Astrocyte of the spinal cord (primary cell): ENCODE measurements around the gene REXO4.
A peak's percentile ranks its signal among the peaks of the same experiment; 100 is the strongest.
"Not testable (repeated sequence)": the region's sequence is repeated elsewhere in the genome, so short reads cannot be mapped to it uniquely, and the experiment has no call there.

ENCODE experiments used
- DNase-seq: peaks from one replicate; pipeline ENCODE4 v3.0.0; 2011; ENCODE audit warnings: low read depth, low spot score
- H3K4me3 ChIP-seq: 2 replicates; pipeline ENCODE4 v1.5.1; 2011; ENCODE audit warnings: low read depth, mild to moderate bottlenecking, low read length, moderate library complexity
- CTCF ChIP-seq: IDR thresholded peaks from 2 replicates; pipeline ENCODE4 v1.5.1; 2012; ENCODE audit warnings: low read depth, mild to moderate bottlenecking, low read length, inconsistent platforms
- in situ Hi-C: cut with HindIII; loops from 2 replicates; pipeline ENCODE4 v1.10.0; 2017; ENCODE audit warnings: low sequenced_read_pairs

The REXO4 gene

GRCh38 chr9:133378408-133378962, 39.3 kb downstream of the REXO4 start:
- in situ Hi-C loops, result no loop called here
- no peak overlapping the region for H3K4me3 ChIP-seq
- no peak for TF ChIP-seq CTCF
- no peak for DNase-seq

GRCh38 chr9:133377721-133378216, 40.0 kb downstream of the REXO4 start:
- H3K4me3 ChIP-seq, result no peak overlapping the region
- DNase-seq, result no peak
- no peak for TF ChIP-seq CTCF
- in situ Hi-C loops, result no loop called here

GRCh38 chr9:133377280-133377679, 40.5 kb downstream of the REXO4 start:
- DNase-seq, in situ Hi-C loops, H3K4me3 ChIP-seq: not testable (repeated sequence)

- in situ Hi-C loops, result no loop called here
- no peak for TF ChIP-seq CTCF
- peak within 1 kb of the TSS; percentile 96 for H3K4me3 ChIP-seq
- peak; percentile 97 for DNase-seq
These were observed 41.8 kb downstream of the REXO4 start, which contains the start of the genes STKLD1 and SURF4 for GRCh38 chr9:133375724-133376654. Gene STKLD1 (plus strand): TSS chr9:133376366. CDS start chr9:133376474, 108 bp downstream. Gene SURF4 (minus strand): TSS chr9:133376060. CDS start chr9:133375969, 91 bp downstream.

- DNase-seq, result peak; percentile 54
These were observed 42.6 kb downstream of the REXO4 start for GRCh38 chr9:133375116-133375723.

GRCh38 chr9:133374612-133375115, 43.1 kb downstream of the REXO4 start:
- no peak for TF ChIP-seq CTCF
- in situ Hi-C loops, result no loop called here
- H3K4me3 ChIP-seq, result peak overlapping the region; percentile 96
- peak; percentile 67 for DNase-seq

More at GRCh38 chr9:133375116-133375723, 42.6 kb downstream of the REXO4 start:
- TF ChIP-seq CTCF, result peak; percentile 32
- in situ Hi-C loops, result no loop called here
- peak overlapping the region; percentile 96 for H3K4me3 ChIP-seq
